Stomach smooth muscle (tissue), 2 donors: ENCODE measurements around the gene IFTAP.

Experiments used
- H3K27ac ChIP-seq: one replicate; pipeline ENCODE4 v1.7.0; 2013; ENCODE audit warnings: mild to moderate bottlenecking, low read length, inconsistent platforms
- H3K27me3 ChIP-seq, 2 donors: one replicate each; pipeline ENCODE4 v1.7.0; 2013; ENCODE audit warnings: low read length in 2 of 2; ENCODE audit not compliant: insufficient read depth in 2 of 2, control insufficient read depth in 1 of 2
- H3K36me3 ChIP-seq, 2 donors: one replicate each; pipeline ENCODE4 v1.7.0; 2013; ENCODE audit warnings: low read length in 2 of 2; ENCODE audit not compliant: control insufficient read depth in 2 of 2, insufficient read depth in 2 of 2
- H3K4me1 ChIP-seq: one replicate; pipeline ENCODE4 v1.7.0; 2013; ENCODE audit warnings: low read length; ENCODE audit not compliant: control insufficient read depth, insufficient read depth
- H3K4me3 ChIP-seq, 2 donors: one replicate each; pipeline ENCODE4 v1.7.0; 2013; ENCODE audit warnings: low read length in 2 of 2
- H3K9ac ChIP-seq, 2 donors: one replicate each; pipeline ENCODE4 v1.7.0; 2013; ENCODE audit warnings: low read length in 2 of 2, mild to moderate bottlenecking in 1 of 2
- H3K9me3 ChIP-seq, 2 donors: one replicate each; pipeline ENCODE4 v1.7.0; 2013; ENCODE audit warnings: low read length in 2 of 2; ENCODE audit not compliant: control insufficient read depth in 2 of 2
- donor health status: healthy.
- donor health status: Pancreatic carcinoma.

IFTAP gene

GRCh38 chr11:36693139-36693843 lies 99.0 kb downstream of the IFTAP start:
- Histone ChIP-seq H3K27me3 (peaks cover 0 to 7% of the 10 kb centered on the region in 2 donors), H3K4me3 (no peak overlapping the region), H3K36me3 (no peaks in the 10 kb centered on the region), H3K9ac (no peak overlapping the region), H3K27ac (no peak overlapping the region), H3K9me3 (no peaks in the 10 kb centered on the region), H3K4me1 (no peaks in the 10 kb centered on the region)

GRCh38 chr11:36695111-36695510 lies 100.8 kb downstream of the IFTAP start:
- Histone ChIP-seq H3K9ac (no peak overlapping the region), H3K27me3 (peaks cover 0 to 4% of the 10 kb centered on the region in 2 donors), H3K36me3 (no peaks in the 10 kb centered on the region), H3K9me3 (no peaks in the 10 kb centered on the region), H3K4me3 (no peak overlapping the region), H3K27ac (no peak overlapping the region), H3K4me1 (no peaks in the 10 kb centered on the region)

GRCh38 chr11:36695571-36695970 lies 101.3 kb downstream of the IFTAP start:
- Histone ChIP-seq H3K9me3 (no peaks in the 10 kb centered on the region), H3K27ac (no peak overlapping the region), H3K4me1 (no peaks in the 10 kb centered on the region), H3K27me3 (peaks cover 3 to 9% of the 10 kb centered on the region in 2 donors), H3K4me3 (no peak overlapping the region), H3K36me3 (no peaks in the 10 kb centered on the region), H3K9ac (no peak overlapping the region)

- no peaks in the 10 kb centered on the region for H3K36me3 ChIP-seq
- no peaks in the 10 kb centered on the region for H3K4me1 ChIP-seq
- no peak overlapping the region for H3K4me3 ChIP-seq
- peaks cover 3 to 9% of the 10 kb centered on the region in 2 donors for H3K27me3 ChIP-seq
- no peaks in the 10 kb centered on the region for H3K9me3 ChIP-seq
- no peak overlapping the region for H3K27ac ChIP-seq
- H3K9ac ChIP-seq, result no peak overlapping the region
These were observed 102.2 kb downstream of the IFTAP start for GRCh38 chr11:36696550-36696949.

- no peak overlapping the region for H3K27ac ChIP-seq
- no peak overlapping the region for H3K4me3 ChIP-seq
- H3K9ac ChIP-seq, result no peak overlapping the region
These were observed 105.0 kb downstream of the IFTAP start for GRCh38 chr11:36699271-36699670.

GRCh38 chr11:36700246-36700645 lies 105.9 kb downstream of the IFTAP start:
- no peak overlapping the region for H3K9ac ChIP-seq
- H3K27ac ChIP-seq, result no peak overlapping the region
- H3K9me3 ChIP-seq, result no peaks in the 10 kb centered on the region
- H3K36me3 ChIP-seq, result no peaks in the 10 kb centered on the region
- H3K27me3 ChIP-seq, result peaks cover 3 to 9% of the 10 kb centered on the region in 2 donors
- H3K4me3 ChIP-seq, result no peak overlapping the region
- no peaks in the 10 kb centered on the region for H3K4me1 ChIP-seq

More at GRCh38 chr11:36699271-36699670, 105.0 kb downstream of the IFTAP start:
- H3K9me3 ChIP-seq, result no peaks in the 10 kb centered on the region
- H3K36me3 ChIP-seq, result no peaks in the 10 kb centered on the region
- H3K27me3 ChIP-seq, result peaks cover 3 to 9% of the 10 kb centered on the region in 2 donors
- H3K4me1 ChIP-seq, result no peaks in the 10 kb centered on the region

- Histone ChIP-seq H3K4me3 (no peak overlapping the region), H3K9ac (no peak overlapping the region), H3K4me1 (no peaks in the 10 kb centered on the region), H3K9me3 (no peaks in the 10 kb centered on the region), H3K27ac (no peak overlapping the region), H3K36me3 (no peaks in the 10 kb centered on the region), H3K27me3 (peaks cover 3 to 5% of the 10 kb centered on the region in 2 donors)
These were observed 108.2 kb downstream of the IFTAP start for GRCh38 chr11:36702330-36703054.

GRCh38 chr11:36703055-36703404 lies 108.7 kb downstream of the IFTAP start:
- Histone ChIP-seq H3K9me3 (no peaks in the 10 kb centered on the region), H3K36me3 (no peaks in the 10 kb centered on the region), H3K27ac (no peak overlapping the region), H3K9ac (no peak overlapping the region), H3K4me3 (no peak overlapping the region), H3K4me1 (no peaks in the 10 kb centered on the region), H3K27me3 (peaks cover 3 to 5% of the 10 kb centered on the region in 2 donors)
